Right lobe of liver (tissue), 4 donors: Measurements from ENCODE around the gene SLC35F4.

Source experiments
- CTCF ChIP-seq, 4 donors: fragments of 200-600 bp in 3 of 4; fragments of 450-650 bp in 1 of 4; IDR thresholded peaks; one replicate each; pipeline versions ENCODE4 v1.5.1 to v1.8.0; 2016 to 2022; ENCODE audit warnings: antibody characterized with exemption in 4 of 4, mild to moderate bottlenecking in 2 of 4
- POLR2A ChIP-seq: fragments of 450-650 bp; IDR thresholded peaks from one replicate; pipeline ENCODE4 v1.6.1; 2017; ENCODE audit warnings: antibody characterized with exemption, mild to moderate bottlenecking
- donor health status: DM: no; HTN: no; CAD: no.
- donor health status: DM: no; HTN: no; CAD: no.
- donor health status: DM: no; HTN: yes; CAD: no.

DNA sequence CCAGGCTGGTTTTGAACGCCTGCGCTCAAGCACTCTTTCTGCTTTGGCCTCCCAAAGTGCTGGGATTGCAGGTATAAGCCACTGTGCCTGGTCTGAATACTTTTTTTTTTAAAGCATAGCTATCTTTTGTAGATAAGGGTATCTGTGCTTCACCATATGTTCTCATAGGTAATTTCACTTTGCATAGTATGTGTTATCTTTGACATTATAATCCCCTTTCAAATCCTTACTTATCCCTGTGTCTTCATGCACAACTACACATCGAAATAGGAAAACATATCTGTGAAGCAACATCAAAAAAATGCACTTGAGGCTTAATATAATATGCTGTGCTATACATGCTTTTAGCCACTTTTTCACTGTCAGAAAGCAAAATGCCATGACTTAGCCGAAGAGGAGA lies 94.1 kb downstream of the SLC35F4 start:
- TF ChIP-seq CTCF (IDR thresholded peaks at IDR 0.05) (no peak), POLR2A (no peak)
